Stimulated activated CD4-positive, alpha-beta T cell treated with anti-CD3 and anti-CD28 coated beads, Interleukin-12 subunit alpha, Interleukin-12 subunit beta, amount 100 ng/mL, for 4 hours (primary cell): ENCODE data around the gene TRAF6.
"Not testable (repeated sequence)": the region's sequence is repeated elsewhere in the genome, so short reads cannot be mapped to it uniquely, and the experiment has no call there.

Experiments
- DNase-seq: peaks from one replicate; pipeline ENCODE4 v3.0.0-alpha.2; 2020

The TRAF6 gene

GRCh38 chr11:36509694-36510593, at the start of gene TRAF6:
TRAF6 (minus strand) TSS chr11:36510272; CDS start chr11:36501515, 8,757 bp downstream.
- peak; percentile 92 for DNase-seq

GRCh38 chr11:36558571-36559413, 48.7 kb upstream of the TRAF6 start:
- no peak for DNase-seq

- DNase-seq: no peak
Observed at GRCh38 chr11:36557991-36558390, 47.9 kb upstream of the TRAF6 start.

- DNase-seq: not testable (repeated sequence)
Observed at GRCh38 chr11:36557390-36557789, 47.3 kb upstream of the TRAF6 start.

- DNase-seq: no peak
Observed at GRCh38 chr11:36550385-36551115, 40.5 kb upstream of the TRAF6 start.

GRCh38 chr11:36540998-36541397, 30.9 kb upstream of the TRAF6 start:
- DNase-seq: no peak

- no peak for DNase-seq
Observed at GRCh38 chr11:36534276-36534840, 24.3 kb upstream of the TRAF6 start.

GRCh38 chr11:36532941-36533601, 23.0 kb upstream of the TRAF6 start:
- DNase-seq: no peak

- DNase-seq: no peak
Observed at GRCh38 chr11:36530840-36531239, 20.8 kb upstream of the TRAF6 start.

- DNase-seq: no peak
Observed at GRCh38 chr11:36513965-36514364, 3.9 kb upstream of the TRAF6 start.

GRCh38 chr11:36512016-36512415, 1.9 kb upstream of the TRAF6 start:
- DNase-seq: no peak

- DNase-seq: not testable (repeated sequence)
Observed at GRCh38 chr11:36511062-36511461, 990 bp upstream of the TRAF6 start.

GRCh38 chr11:36510594-36510942, 496 bp upstream of the TRAF6 start:
- no peak for DNase-seq

- DNase-seq: peak; percentile 19
Observed at GRCh38 chr11:36509201-36509639, 852 bp downstream of the TRAF6 start.

GRCh38 chr11:36508743-36509142, 1.3 kb downstream of the TRAF6 start:
- DNase-seq: no peak

GRCh38 chr11:36507824-36508489, 2.1 kb downstream of the TRAF6 start:
- DNase-seq: no peak

- no peak for DNase-seq
Observed at GRCh38 chr11:36501236-36501635, 8.8 kb downstream of the TRAF6 start.

GRCh38 chr11:36500315-36500721, 9.8 kb downstream of the TRAF6 start:
- DNase-seq: no peak

GRCh38 chr11:36499315-36499714, 10.8 kb downstream of the TRAF6 start:
- DNase-seq: no peak

GRCh38 chr11:36498721-36499120, 11.4 kb downstream of the TRAF6 start:
- no peak for DNase-seq

- no peak for DNase-seq
Observed at GRCh38 chr11:36493332-36493731, 16.7 kb downstream of the TRAF6 start.
